SK-N-MC (cell line): ENCODE measurements around the gene CXCR1.

Experiments used
- EZH2 ChIP-seq: fragments of 200-600 bp; sonication (generic); IDR thresholded peaks from one replicate; pipeline ENCODE4 v1.6.1; 2017; ENCODE audit warnings: antibody characterized with exemption
- POLR2AphosphoS5 ChIP-seq: IDR thresholded peaks from 2 replicates; pipeline ENCODE4 v1.6.1; 2012; ENCODE audit warnings: mild to moderate bottlenecking, low read depth, low read length, borderline replicate concordance

GRCh38 chr2:218166791-218167190 is at the start of gene CXCR1:
- TF ChIP-seq EZH2 (no peak), POLR2AphosphoS5 (no peak)
